Measurements from ENCODE around the gene ENSA. TPM values are rescaled to one million over a fixed set of nuclear protein-coding genes. Genes with fewer than 3 reads are reported as not detected.
A peak's percentile ranks its signal among the peaks of the same experiment; 100 is the strongest.

Gene ENSA
- total and polyA plus RNA-seq, 3 experiments from 2014 or later, result 72.5 to 252 (median 249) TPM

GRCh38 chr1:150619576-150620509 is 9.6 kb downstream of the ENSA start:
- Histone ChIP-seq H3K27ac (ENCODE audit: low read depth, low read length) (peak overlapping the region; percentile 45), H3K4me3 (ENCODE audit: low read length) (no peak overlapping the region), H3K9me3 (ENCODE audit: low read length) (no peaks in the 10 kb centered on the region), H3K4me1 (ENCODE audit: insufficient read depth, low read length) (peaks cover 43% of the 10 kb centered on the region), H3K36me3 (ENCODE audit: insufficient read depth, low read length) (peaks cover 15% of the 10 kb centered on the region), H3K27me3 (ENCODE audit: insufficient read depth, low read length, poor library complexity, severe bottlenecking) (no peaks in the 10 kb centered on the region)
- Mint-ChIP-seq H3K36me3 (peaks cover 9 to 68% (median 19%) of the 10 kb centered on the region in 3 donors), H3K9me3 (no peaks in the 10 kb centered on the region), H3K27ac (peak overlapping the region; percentile 16 to 93 (median 70)), H3K27me3 (no peaks in the 10 kb centered on the region), H3K4me3 (no peak overlapping the region), H3K4me1 (peaks cover 42 to 72% (median 63%) of the 10 kb centered on the region in 3 donors)
- DNase-seq, result no peak
- CTCF ChIA-PET, result interaction anchor here (1.1 to 11.8 kb wide), 13 partner anchors 9 to 78 kb away, joined by 3 to 244 read pairs (median 4); partner anchors contain the start of genes ENSA, GOLPH3L and MCL1
- POLR2A ChIA-PET, result interaction anchor here (0.6 to 4.7 kb wide), 7 partner anchors 10 to 370 kb away, joined by 3 to 42 read pairs (median 5); partner anchors contain the start of genes ENSA and MCL1

DNA sequence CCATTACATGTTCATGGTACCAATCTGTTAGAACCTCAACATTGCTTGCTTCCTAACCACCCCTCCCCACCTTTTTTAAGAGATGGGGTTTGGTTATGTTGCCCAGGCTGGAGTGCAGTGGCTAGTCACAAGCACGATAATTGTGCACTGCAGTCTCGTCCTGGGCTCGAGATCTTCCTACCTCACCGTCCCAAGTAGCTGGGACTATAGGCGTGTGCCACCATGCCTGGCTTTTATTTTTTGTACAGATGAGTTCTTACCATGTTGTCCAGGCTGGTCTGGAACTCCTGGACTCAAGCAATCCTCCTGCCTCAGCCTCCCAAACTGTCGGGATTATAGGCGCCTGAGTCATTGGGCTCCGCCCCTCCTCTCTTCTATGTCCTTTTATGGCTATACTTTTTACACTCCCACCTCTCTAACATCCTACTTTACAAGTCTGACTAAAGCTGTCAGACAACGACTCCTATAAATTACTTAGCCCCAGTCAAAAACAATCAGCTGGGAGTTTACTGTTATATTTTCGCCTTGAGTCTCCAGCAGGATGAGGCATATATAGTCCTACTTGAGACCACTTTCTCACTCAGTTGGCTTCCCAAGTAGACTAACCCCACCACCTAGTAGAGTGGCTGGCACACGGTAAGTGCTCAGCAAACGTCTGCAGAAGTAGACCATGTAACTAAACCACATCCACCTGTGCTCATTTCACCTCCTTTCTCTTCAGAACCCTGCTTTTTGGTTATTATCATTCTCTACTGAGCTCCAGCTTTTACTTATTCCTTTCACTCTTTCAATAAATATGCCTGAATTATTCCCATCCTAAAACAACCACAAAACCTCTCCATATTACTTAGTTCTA is 13.8 kb downstream of the ENSA start:
- Histone ChIP-seq H3K27me3 (ENCODE audit: insufficient read depth, low read length, poor library complexity, severe bottlenecking) (no peaks in the 10 kb centered on the region), H3K27ac (ENCODE audit: low read depth, low read length) (peak overlapping the region; percentile 58), H3K9me3 (ENCODE audit: low read length) (no peaks in the 10 kb centered on the region), H3K4me3 (ENCODE audit: low read length) (no peak overlapping the region), H3K4me1 (ENCODE audit: insufficient read depth, low read length) (peaks cover 65% of the 10 kb centered on the region), H3K36me3 (ENCODE audit: insufficient read depth, low read length) (peaks cover 7% of the 10 kb centered on the region)
- POLR2A ChIA-PET, result interaction anchor here (0.5 to 3.0 kb wide), 6 partner anchors 13 to 55 kb away, joined by 3 to 18 read pairs (median 5); partner anchors contain the start of gene MCL1
- CTCF ChIA-PET, result interaction anchor here (1.0 to 11.8 kb wide), 5 partner anchors 11 to 83 kb away, joined by 3 to 244 read pairs (median 4); partner anchors contain the start of genes ENSA and MCL1
- Mint-ChIP-seq H3K36me3 (peaks cover 0 to 36% (median 8%) of the 10 kb centered on the region in 3 donors), H3K4me3 (peak overlapping the region; percentile 9 to 75 (median 58)), H3K9me3 (no peaks in the 10 kb centered on the region), H3K27ac (peak overlapping the region; percentile 59 to 96 (median 93)), H3K4me1 (peaks cover 58 to 77% (median 69%) of the 10 kb centered on the region in 3 donors), H3K27me3 (no peaks in the 10 kb centered on the region)
- peak in 2 of 5 donors; percentile 14 to 36 for DNase-seq

DNA sequence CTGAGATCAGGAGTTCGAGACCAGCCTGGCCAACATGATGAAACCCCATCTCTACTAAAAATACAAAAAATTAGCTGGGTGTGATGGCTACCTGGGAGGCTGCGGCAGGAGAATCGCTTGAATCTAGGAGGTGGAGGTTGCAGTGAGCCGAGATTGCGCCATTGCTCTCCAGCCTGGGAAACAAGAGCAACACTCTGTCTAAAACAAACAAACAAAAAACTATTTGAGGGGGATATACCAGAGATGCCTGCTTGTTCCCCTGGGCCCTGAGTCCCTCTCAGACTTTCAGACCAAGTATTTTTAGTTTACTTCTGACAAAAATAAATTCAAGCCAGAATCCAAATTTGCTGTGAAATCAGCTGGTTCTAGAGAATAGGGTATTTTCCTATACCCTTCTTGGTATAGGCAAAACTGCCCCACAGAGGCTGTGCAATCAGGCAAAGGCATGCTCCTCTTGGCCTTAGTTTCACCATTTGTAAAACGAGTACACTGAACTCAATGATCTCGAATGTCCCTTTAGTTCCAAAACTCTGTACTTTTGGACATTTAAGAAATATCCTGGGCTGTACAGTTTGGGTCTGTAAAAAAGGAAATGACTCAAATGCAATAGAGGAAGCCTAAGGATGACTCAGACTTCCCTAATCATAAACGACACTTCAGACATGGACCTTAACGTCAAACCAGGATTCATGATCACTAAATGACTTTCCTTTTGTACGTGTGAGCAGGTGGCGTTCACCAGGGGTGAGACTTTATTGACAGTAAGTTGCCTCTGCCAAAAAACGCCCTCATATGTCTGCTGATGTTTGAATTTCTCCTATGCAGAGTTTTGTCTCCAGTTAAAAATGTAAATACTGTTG is 16.1 kb downstream of the ENSA start:
- Histone ChIP-seq H3K36me3 (ENCODE audit: insufficient read depth, low read length) (no peaks in the 10 kb centered on the region), H3K4me1 (ENCODE audit: insufficient read depth, low read length) (peaks cover 51% of the 10 kb centered on the region), H3K4me3 (ENCODE audit: low read length) (no peak overlapping the region), H3K27me3 (ENCODE audit: insufficient read depth, low read length, poor library complexity, severe bottlenecking) (no peaks in the 10 kb centered on the region), H3K27ac (ENCODE audit: low read depth, low read length) (peak overlapping the region; percentile 76), H3K9me3 (ENCODE audit: low read length) (no peaks in the 10 kb centered on the region)
- peaks cover 0 to 23% (median 3%) of the 10 kb centered on the region in 3 donors for H3K36me3 Mint-ChIP-seq
- H3K4me1 Mint-ChIP-seq, result peaks cover 50 to 72% (median 56%) of the 10 kb centered on the region in 3 donors
- H3K27ac Mint-ChIP-seq, result peak overlapping the region; percentile 94 to 100 (median 99)
- peak overlapping the region; percentile 27 to 75 (median 59) for H3K4me3 Mint-ChIP-seq
- H3K27me3 Mint-ChIP-seq, result no peaks in the 10 kb centered on the region
- POLR2A ChIA-PET, result interaction anchor here (0.7 to 3.0 kb wide), 3 partner anchors 15 to 38 kb away, joined by 3 to 18 read pairs (median 3); partner anchors contain the start of gene MCL1
- H3K9me3 Mint-ChIP-seq, result no peaks in the 10 kb centered on the region
- CTCF ChIA-PET, result interaction anchor here (11.8 kb wide), 1 partner anchor 52 kb away, joined by 244 read pairs; no protein-coding TSS in a partner anchor
- peak in 4 of 5 donors; percentile 36 to 70 (median 51) for DNase-seq

GRCh38 chr1:150612014-150612345 is 17.4 kb downstream of the ENSA start:
- Mint-ChIP-seq H3K4me1 (peaks cover 49 to 70% (median 54%) of the 10 kb centered on the region in 3 donors), H3K27me3 (no peaks in the 10 kb centered on the region), H3K27ac (peak overlapping the region; percentile 94 to 100 (median 99)), H3K36me3 (peaks cover 0 to 19% (median 2%) of the 10 kb centered on the region in 3 donors), H3K4me3 (peak overlapping the region; percentile 28 to 81 (median 51)), H3K9me3 (no peaks in the 10 kb centered on the region)
- Histone ChIP-seq H3K4me1 (ENCODE audit: insufficient read depth, low read length) (peaks cover 51% of the 10 kb centered on the region), H3K4me3 (ENCODE audit: low read length) (peak overlapping the region; percentile 7), H3K9me3 (ENCODE audit: low read length) (no peaks in the 10 kb centered on the region), H3K36me3 (ENCODE audit: insufficient read depth, low read length) (no peaks in the 10 kb centered on the region), H3K27ac (ENCODE audit: low read depth, low read length) (peak overlapping the region; percentile 92), H3K27me3 (ENCODE audit: insufficient read depth, low read length, poor library complexity, severe bottlenecking) (no peaks in the 10 kb centered on the region)
- ChIA-PET CTCF (interaction anchor here (2.2 kb wide), 1 partner anchor 51 kb away, joined by 8 read pairs; no protein-coding TSS in a partner anchor), POLR2A (interaction anchor here (0.7 to 1.5 kb wide), 4 partner anchors 17 to 77 kb away, joined by 4 to 12 read pairs (median 6); partner anchors contain the start of genes ENSA and MCL1)
- no peak for DNase-seq

GRCh38 chr1:150610576-150610975 is 18.8 kb downstream of the ENSA start:
- Mint-ChIP-seq H3K36me3 (peaks cover 0 to 12% (median 0%) of the 10 kb centered on the region in 3 donors), H3K27ac (peak overlapping the region; percentile 94 to 100 (median 99)), H3K9me3 (no peaks in the 10 kb centered on the region), H3K4me3 (no peak overlapping the region), H3K4me1 (peaks cover 37 to 56% (median 40%) of the 10 kb centered on the region in 3 donors), H3K27me3 (no peaks in the 10 kb centered on the region)
- Histone ChIP-seq H3K36me3 (ENCODE audit: insufficient read depth, low read length) (no peaks in the 10 kb centered on the region), H3K4me1 (ENCODE audit: insufficient read depth, low read length) (peaks cover 46% of the 10 kb centered on the region), H3K27me3 (ENCODE audit: insufficient read depth, low read length, poor library complexity, severe bottlenecking) (no peaks in the 10 kb centered on the region), H3K4me3 (ENCODE audit: low read length) (no peak overlapping the region), H3K9me3 (ENCODE audit: low read length) (no peaks in the 10 kb centered on the region), H3K27ac (ENCODE audit: low read depth, low read length) (peak overlapping the region; percentile 92)
- ChIA-PET CTCF (interaction anchor here (1.5 to 2.2 kb wide), 2 partner anchors 10 to 50 kb away, joined by 5 to 8 read pairs; no protein-coding TSS in a partner anchor), POLR2A (no interaction called here)
- DNase-seq, result no peak

DNA sequence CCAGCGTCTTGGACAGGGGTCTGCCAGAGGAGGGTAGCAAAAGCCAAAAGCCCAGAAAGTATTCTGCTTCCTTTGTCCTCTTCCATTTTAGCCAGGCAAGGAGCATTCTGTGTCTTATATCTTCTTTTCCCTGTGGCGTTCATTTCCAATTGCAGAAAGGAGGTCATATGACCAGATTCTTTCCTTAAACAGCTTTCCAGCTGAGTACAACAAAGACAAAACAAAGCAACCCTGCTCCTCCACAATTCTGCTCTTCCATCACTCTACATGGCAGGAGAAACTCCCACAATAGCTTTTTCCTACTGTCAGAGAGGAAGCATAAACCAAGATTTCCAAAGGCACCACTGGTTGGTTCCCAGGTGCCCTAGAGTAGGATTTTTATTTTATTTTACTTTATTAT is 19.7 kb downstream of the ENSA start:
- Mint-ChIP-seq H3K36me3 (peaks cover 0 to 13% (median 0%) of the 10 kb centered on the region in 3 donors), H3K27me3 (no peaks in the 10 kb centered on the region), H3K4me1 (peaks cover 31 to 51% (median 33%) of the 10 kb centered on the region in 3 donors), H3K4me3 (no peak overlapping the region), H3K27ac (peak overlapping the region; percentile 83 to 100 (median 98)), H3K9me3 (no peaks in the 10 kb centered on the region)
- Histone ChIP-seq H3K9me3 (ENCODE audit: low read length) (no peaks in the 10 kb centered on the region), H3K4me1 (ENCODE audit: insufficient read depth, low read length) (peaks cover 38% of the 10 kb centered on the region), H3K4me3 (ENCODE audit: low read length) (no peak overlapping the region), H3K36me3 (ENCODE audit: insufficient read depth, low read length) (no peaks in the 10 kb centered on the region), H3K27ac (ENCODE audit: low read depth, low read length) (no peak overlapping the region), H3K27me3 (ENCODE audit: insufficient read depth, low read length, poor library complexity, severe bottlenecking) (no peaks in the 10 kb centered on the region)
- DNase-seq, result no peak
- ChIA-PET POLR2A (no interaction called here), CTCF (interaction anchor here (1.0 to 1.8 kb wide), 4 partner anchors 9 to 49 kb away, joined by 3 to 11 read pairs (median 4); partner anchors contain the start of gene MCL1)

Measured in CD8-positive, alpha-beta memory T cell (primary cell).